HS-27A (cell line): ENCODE measurements around the gene GIT2.
A peak's percentile ranks its signal among the peaks of the same experiment; 100 is the strongest.
"Not testable (repeated sequence)": the region's sequence is repeated elsewhere in the genome, so short reads cannot be mapped to it uniquely, and the experiment has no call there.

Experiments
- DNase-seq: peaks from one replicate; pipeline ENCODE4 v3.0.0-alpha.2; 2012; ENCODE audit warnings: low read depth, missing footprints

Gene GIT2

GRCh38 chr12:110004598-110004997 lies 8.4 kb upstream of the GIT2 start:
- no peak for DNase-seq

- no peak for DNase-seq
These were observed 6.7 kb upstream of the GIT2 start for GRCh38 chr12:110002676-110003515.

GRCh38 chr12:110001596-110001995 lies 5.4 kb upstream of the GIT2 start:
- no peak for DNase-seq

- DNase-seq = no peak
These were observed 3.9 kb upstream of the GIT2 start for GRCh38 chr12:109999983-110000505.

- no peak for DNase-seq
These were observed 3.4 kb upstream of the GIT2 start for GRCh38 chr12:109999649-109999971.

GRCh38 chr12:109998904-109999648 lies 2.9 kb upstream of the GIT2 start, which contains the start of gene ANKRD13A:
Gene ANKRD13A (plus strand): TSS chr12:109999430. CDS start chr12:109999689, 259 bp downstream.
- peak; percentile 87 for DNase-seq

GRCh38 chr12:109998241-109998903 lies 2.2 kb upstream of the GIT2 start:
- no peak for DNase-seq

- DNase-seq = no peak
These were observed 1.2 kb upstream of the GIT2 start for GRCh38 chr12:109997393-109997792.

GRCh38 chr12:109996483-109996853 lies 300 bp upstream of the GIT2 start:
- DNase-seq = no peak

- DNase-seq = no peak
These were observed 845 bp downstream of the GIT2 start for GRCh38 chr12:109995361-109995685.

- no peak for DNase-seq
These were observed 1.6 kb downstream of the GIT2 start for GRCh38 chr12:109994401-109995175.

GRCh38 chr12:109993091-109993490 lies 3.1 kb downstream of the GIT2 start:
- DNase-seq = no peak

- DNase-seq = no peak
These were observed 4.6 kb downstream of the GIT2 start for GRCh38 chr12:109991586-109991985.

- no peak for DNase-seq
These were observed 6.8 kb downstream of the GIT2 start for GRCh38 chr12:109989380-109989779.

GRCh38 chr12:109988903-109989302 lies 7.3 kb downstream of the GIT2 start:
- no peak for DNase-seq

GRCh38 chr12:109988274-109988673 lies 7.9 kb downstream of the GIT2 start:
- DNase-seq = no peak

- no peak for DNase-seq
These were observed 8.6 kb downstream of the GIT2 start for GRCh38 chr12:109987615-109988014.

- DNase-seq = not testable (repeated sequence)
These were observed 9.9 kb downstream of the GIT2 start for GRCh38 chr12:109986236-109986635.

GRCh38 chr12:109983432-109984142 lies 12.6 kb downstream of the GIT2 start:
- DNase-seq = no peak

GRCh38 chr12:109982210-109982609 lies 14.0 kb downstream of the GIT2 start:
- no peak for DNase-seq

GRCh38 chr12:109981311-109981710 lies 14.9 kb downstream of the GIT2 start:
- no peak for DNase-seq
